ENCODE data around the gene ADGRV1.

ADGRV1 gene

DNA sequence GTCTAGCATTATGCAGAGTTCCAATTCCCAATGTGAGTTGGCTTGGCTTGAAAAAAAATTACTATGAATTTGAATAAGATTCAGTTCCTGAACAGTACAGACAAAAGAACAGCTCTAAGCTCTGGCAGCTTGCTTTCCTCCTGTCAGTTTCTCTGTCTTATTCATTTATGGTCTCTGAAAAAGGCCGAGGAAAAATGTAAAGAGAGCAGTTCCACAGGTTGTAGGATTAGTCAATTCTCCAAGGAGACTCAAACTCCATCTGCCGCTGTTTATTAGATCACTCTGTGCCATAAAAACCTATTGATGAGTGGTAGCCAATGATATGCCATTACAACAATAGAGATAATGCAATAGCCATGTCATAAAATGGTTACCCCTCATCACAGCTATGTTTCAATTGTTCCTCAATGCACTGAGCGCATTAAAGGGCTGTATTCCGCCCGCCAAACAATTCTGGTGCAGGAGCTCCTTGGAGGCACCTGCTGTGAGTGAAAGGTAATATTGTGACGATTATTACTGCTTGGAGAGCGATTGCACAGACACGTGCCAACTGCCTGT lies 636.3 kb downstream of the ADGRV1 start:
- no peak for TF ChIP-seq GATA2 (IDR thresholded peaks at IDR 0.05; ENCODE audit: low read depth, low read length)
- TF ChIP-seq GATA3 (IDR thresholded peaks at IDR 0.05; ENCODE audit: low read depth, low read length) = no peak

DNA sequence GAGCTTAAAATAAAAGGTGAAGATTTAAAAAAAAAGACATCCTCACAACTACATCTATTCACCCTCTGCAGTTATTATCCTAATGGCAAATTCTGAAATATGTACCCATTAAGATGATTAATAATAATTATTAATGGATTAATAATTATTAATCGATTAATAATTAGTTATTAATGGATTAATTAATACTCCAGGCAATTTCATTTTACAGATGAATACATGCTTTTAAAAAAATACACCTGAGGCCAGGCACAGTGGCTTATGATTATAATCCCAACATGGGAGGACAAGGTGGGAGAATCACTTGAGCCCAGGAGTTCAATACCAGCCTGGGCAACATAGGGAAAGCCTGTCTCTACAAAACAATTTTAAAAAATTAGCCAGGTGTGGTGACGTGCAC lies 642.1 kb downstream of the ADGRV1 start:
- TF ChIP-seq GATA3 (IDR thresholded peaks at IDR 0.05; ENCODE audit: low read depth, low read length) (no peak), GATA2 (IDR thresholded peaks at IDR 0.05; ENCODE audit: low read depth, low read length) (no peak)

DNA sequence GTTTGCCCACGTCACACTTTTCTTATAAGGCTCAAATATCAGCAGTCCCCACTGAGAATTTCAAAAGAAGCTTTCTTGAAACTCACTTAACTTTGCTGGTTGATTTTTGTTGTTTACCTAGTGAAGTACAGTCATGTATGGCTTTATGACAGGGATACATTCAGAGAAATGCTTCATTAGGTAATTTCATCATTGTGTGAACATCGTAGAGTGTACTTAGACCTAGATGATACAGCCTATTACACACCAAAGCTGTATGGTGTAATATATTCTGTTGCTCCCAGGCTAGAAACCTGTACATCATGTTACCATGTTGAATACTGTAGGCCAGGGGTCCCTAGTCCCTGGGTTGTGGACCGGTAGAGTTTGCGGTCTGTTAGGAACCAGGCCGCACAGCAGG lies 647.5 kb downstream of the ADGRV1 start:
- no peak for TF ChIP-seq GATA2 (IDR thresholded peaks at IDR 0.05; ENCODE audit: low read depth, low read length)
- TF ChIP-seq GATA3 (IDR thresholded peaks at IDR 0.05; ENCODE audit: low read depth, low read length) = no peak

DNA sequence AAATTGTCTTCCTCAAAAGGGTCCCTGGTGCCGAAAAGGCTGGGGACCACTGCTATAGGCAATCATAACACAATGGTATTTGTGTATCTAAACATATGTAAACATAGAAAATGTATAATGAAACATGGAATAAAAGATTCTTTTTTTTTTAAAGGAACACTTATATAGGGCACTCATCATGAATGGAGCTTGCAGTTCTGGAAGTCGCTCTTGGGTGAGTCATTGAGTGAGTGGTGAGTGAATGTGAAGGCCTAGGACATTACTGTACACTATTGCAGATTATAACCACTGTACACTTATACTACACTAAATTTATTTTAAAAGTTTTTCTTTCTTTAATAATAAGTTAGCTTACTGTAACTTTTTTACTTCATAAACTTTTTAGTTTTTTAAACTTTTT lies 648.1 kb downstream of the ADGRV1 start:
- TF ChIP-seq GATA3 (IDR thresholded peaks at IDR 0.05; ENCODE audit: low read depth, low read length) (no peak), GATA2 (IDR thresholded peaks at IDR 0.05; ENCODE audit: low read depth, low read length) (no peak)

DNA sequence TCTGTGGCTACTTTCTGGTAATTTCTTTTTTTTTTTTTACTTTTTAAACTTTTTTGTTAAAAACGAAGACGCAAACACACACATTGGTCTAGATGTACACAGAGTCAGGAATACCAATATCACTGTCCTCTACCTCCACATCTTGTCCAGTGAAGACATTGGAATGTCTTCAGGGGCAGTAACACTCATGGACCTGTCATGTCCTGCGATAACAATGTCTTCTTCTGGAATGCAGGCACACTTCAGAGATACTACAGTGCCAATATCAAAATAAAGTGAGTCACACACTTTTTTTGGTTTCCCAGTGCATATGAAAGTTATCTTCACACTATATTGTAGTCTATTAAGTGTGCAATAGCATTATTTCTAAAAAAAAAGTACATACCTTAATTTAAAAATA lies 648.7 kb downstream of the ADGRV1 start:
- TF ChIP-seq GATA2 (IDR thresholded peaks at IDR 0.05; ENCODE audit: low read depth, low read length) = no peak
- TF ChIP-seq GATA3 (IDR thresholded peaks at IDR 0.05; ENCODE audit: low read depth, low read length) = no peak

DNA sequence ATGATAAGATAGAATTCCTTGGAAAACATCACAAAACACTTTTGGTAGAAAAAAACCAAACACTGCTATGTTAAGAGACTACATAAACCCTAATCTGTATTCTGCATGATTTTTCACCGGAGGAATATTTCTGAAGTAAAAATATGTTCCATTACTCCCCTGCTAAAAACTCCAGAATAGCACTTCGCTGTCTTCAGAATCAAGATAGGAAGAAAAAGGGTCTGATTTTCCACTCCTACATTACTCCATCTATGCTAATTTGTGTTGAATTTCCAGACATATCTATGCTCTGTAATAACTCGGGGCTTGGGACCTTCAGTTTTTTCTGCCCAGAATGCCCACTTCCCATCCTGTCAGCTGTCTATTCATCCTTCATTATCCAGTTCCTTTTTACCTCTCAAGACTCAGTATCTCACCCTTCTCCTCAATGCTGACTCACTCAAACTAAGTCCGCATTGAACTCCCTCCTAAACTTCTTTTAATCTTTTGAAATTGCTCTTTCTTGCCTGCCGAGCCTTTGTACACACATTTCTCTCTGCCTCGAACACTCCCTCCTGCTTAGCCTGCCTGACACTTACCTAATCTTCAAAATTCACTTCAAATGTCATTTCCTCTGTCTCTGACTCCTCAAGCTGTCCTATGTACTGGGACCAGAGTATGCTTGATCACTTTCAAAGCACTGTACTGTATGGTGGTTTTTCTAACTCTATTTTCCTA lies 653.6 kb downstream of the ADGRV1 start:
- TF ChIP-seq GATA2 (IDR thresholded peaks at IDR 0.05; ENCODE audit: low read depth, low read length) (no peak), GATA3 (IDR thresholded peaks at IDR 0.05; ENCODE audit: low read depth, low read length) (no peak)

DNA sequence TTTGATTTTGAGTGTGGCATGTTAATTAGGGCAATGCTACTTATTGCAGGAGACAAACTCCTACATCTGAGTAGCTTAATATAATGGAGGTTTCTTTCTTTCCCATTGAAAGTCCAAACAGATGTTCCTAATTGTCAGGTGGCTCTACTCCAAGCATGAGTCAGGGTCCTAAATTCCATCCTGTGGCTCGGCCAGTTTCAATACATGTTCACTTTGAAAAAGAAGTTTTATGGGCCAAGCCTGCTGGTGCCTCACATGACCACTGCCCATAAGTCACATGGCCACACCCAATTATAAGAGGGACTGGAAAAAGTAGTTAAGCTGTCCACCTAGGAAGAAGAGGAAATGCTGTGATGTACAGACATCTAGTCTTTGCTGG lies 654.1 kb downstream of the ADGRV1 start:
- TF ChIP-seq GATA3 (IDR thresholded peaks at IDR 0.05; ENCODE audit: low read depth, low read length) (no peak), GATA2 (IDR thresholded peaks at IDR 0.05; ENCODE audit: low read depth, low read length) (no peak)
